H1 (cell line): ENCODE results near the gene N4BP3. TPM values are rescaled to one million over a fixed set of nuclear protein-coding genes. Genes with fewer than 3 reads are reported as not detected.

Experiments used
- CTCF ChIA-PET: fragments of 300-600 bp; sonication (Branson Sonifier 250); formaldehyde crosslinking; loops from one replicate; lab custom pipeline; 2021; ENCODE audit not compliant: partially characterized antibody; lab: Charles Lee
- POLR2A ChIA-PET: fragments of 300-600 bp; sonication (Branson Sonifier 250); formaldehyde crosslinking; loops from one replicate; lab custom pipeline; 2021; ENCODE audit warnings: inconsistent platforms; ENCODE audit not compliant: partially characterized antibody; lab: Charles Lee
- DNase-seq, 2 experiments: peaks; one replicate each; pipeline versions ENCODE4 v3.0.0 to v3.0.0-alpha.2; 2010 to 2022; ENCODE audit warnings: low spot score in 2 of 2, low read depth in 1 of 2, mixed read lengths in 1 of 2
- FAIRE-seq: peaks from 2 replicates; lab custom pipeline; 2011; peaks lifted over from hg19 to GRCh38; lab: Jason Lieb, UNC
- H2AFZ ChIP-seq: 2 replicates; pipeline ENCODE4 v1.8.1; 2012; ENCODE audit warnings: low read length, inconsistent platforms
- H2AK5ac ChIP-seq: 2 replicates; pipeline ENCODE4 v1.6.1; 2013; ENCODE audit warnings: low read depth, low read length
- H2BK120ac ChIP-seq: replicated peaks from 2 replicates; pipeline ENCODE3; 2013; ENCODE audit warnings: low read depth, low read length, inconsistent platforms
- H2BK12ac ChIP-seq: 2 replicates; pipeline ENCODE4 v1.6.1; 2013; ENCODE audit warnings: low read depth, low read length
- H2BK15ac ChIP-seq: 2 replicates; pipeline ENCODE4 v1.6.1; 2013; ENCODE audit warnings: low read length
- H2BK20ac ChIP-seq: 2 replicates; pipeline ENCODE4 v1.6.1; 2013; ENCODE audit warnings: low read length
- H2BK5ac ChIP-seq: 2 replicates; pipeline ENCODE4 v1.6.1; 2013; ENCODE audit warnings: low read depth, low read length
- H3K14ac ChIP-seq: 2 replicates; pipeline ENCODE4 v1.6.1; 2013; ENCODE audit warnings: inconsistent platforms; ENCODE audit not compliant: insufficient read length
- H3K18ac ChIP-seq: 2 replicates; pipeline ENCODE4 v1.6.1; 2013; ENCODE audit warnings: low read length; ENCODE audit errors: extremely low read depth
- H3K23ac ChIP-seq: 2 replicates; pipeline ENCODE4 v1.6.1; 2013; ENCODE audit warnings: inconsistent platforms; ENCODE audit not compliant: insufficient read length
- H3K23me2 ChIP-seq: 2 replicates; pipeline ENCODE4 v1.6.1; 2013; ENCODE audit warnings: low read depth, low read length
- H3K27ac ChIP-seq: 2 replicates; pipeline ENCODE4 v1.6.1; 2011; ENCODE audit warnings: low read depth, low read length, inconsistent platforms
- H3K27me3 ChIP-seq, 4 experiments: replicated peaks in 1 of 4; 1 replicate in 1 of 4; 2 replicates in 3 of 4; pipeline versions ENCODE4 v1.6.1 to v1.8.1; 2011 to 2013; ENCODE audit warnings: low read length in 3 of 4, mild to moderate bottlenecking in 3 of 4, inconsistent platforms in 2 of 4, mixed read lengths in 2 of 4, moderate library complexity in 1 of 4; ENCODE audit not compliant: control insufficient read depth in 3 of 4, insufficient read depth in 3 of 4; ENCODE audit errors: extremely low read depth in 1 of 4
- H3K36me3 ChIP-seq, 4 experiments: 2 replicates each; pipeline versions ENCODE4 v1.6.1 to v1.8.1; 2011 to 2013; ENCODE audit warnings: mild to moderate bottlenecking in 4 of 4, low read length in 3 of 4, moderate library complexity in 2 of 4, control low read depth in 1 of 4, inconsistent platforms in 1 of 4; ENCODE audit not compliant: insufficient read depth in 4 of 4, control insufficient read depth in 2 of 4
- H3K4ac ChIP-seq: replicated peaks from 2 replicates; pipeline ENCODE3; 2013; ENCODE audit warnings: low read length, low read depth, mixed read lengths, inconsistent platforms; ENCODE audit not compliant: insufficient read length
- H3K4me1 ChIP-seq, 4 experiments: replicated peaks in 1 of 4; 1 replicate in 1 of 4; 2 replicates in 3 of 4; pipeline versions ENCODE4 v1.6.1 to v1.8.1; 2011 to 2013; ENCODE audit warnings: low read length in 3 of 4, inconsistent platforms in 2 of 4, mixed read lengths in 1 of 4; ENCODE audit not compliant: insufficient read depth in 4 of 4, control insufficient read depth in 3 of 4
- H3K4me2 ChIP-seq, 2 experiments: 2 replicates each; pipeline versions ENCODE4 v1.6.1 to v1.8.1; 2011 to 2013; ENCODE audit warnings: low read depth in 2 of 2, low read length in 2 of 2, control low read depth in 1 of 2, inconsistent platforms in 1 of 2, mild to moderate bottlenecking in 1 of 2; ENCODE audit not compliant: insufficient read depth in 1 of 2
- H3K4me3 ChIP-seq, 4 experiments: fragments of 200-600, 300-600 bp in 1 of 4; sonication (generic), shearing (Covaris generic), sonication (Bioruptor Twin) in 1 of 4; 2 replicates each; pipeline versions ENCODE4 v1.5.1 to v1.8.1; 2011 to 2016; ENCODE audit warnings: low read length in 4 of 4, low read depth in 3 of 4, control low read depth in 2 of 4, inconsistent platforms in 2 of 4, mild to moderate bottlenecking in 2 of 4, mixed read lengths in 1 of 4, moderate library complexity in 1 of 4; ENCODE audit not compliant: insufficient read depth in 2 of 4; ENCODE audit errors: extremely low read depth in 1 of 4
- H3K56ac ChIP-seq: replicated peaks from 2 replicates; pipeline ENCODE3; 2013; ENCODE audit warnings: low read depth, mild to moderate bottlenecking, mixed read lengths, low read length, inconsistent platforms; ENCODE audit not compliant: insufficient read length
- H3K79me1 ChIP-seq: 2 replicates; pipeline ENCODE4 v1.6.1; 2013; ENCODE audit warnings: low read depth, low read length, control low read depth
- H3K79me2 ChIP-seq, 2 experiments: 2 replicates each; pipeline versions ENCODE4 v1.6.1 to v1.8.1; 2012 to 2013; ENCODE audit warnings: low read length in 2 of 2, mild to moderate bottlenecking in 2 of 2, inconsistent platforms in 1 of 2; ENCODE audit not compliant: insufficient read depth in 2 of 2, control insufficient read depth in 1 of 2
- H3K9ac ChIP-seq, 4 experiments: replicated peaks in 1 of 4; 1 replicate in 1 of 4; 2 replicates in 3 of 4; pipeline versions ENCODE4 v1.6.1 to v1.8.1; 2011 to 2013; ENCODE audit warnings: low read depth in 3 of 4, low read length in 3 of 4, control low read depth in 2 of 4, mild to moderate bottlenecking in 2 of 4, moderate library complexity in 2 of 4, inconsistent platforms in 1 of 4; ENCODE audit errors: extremely low read depth in 1 of 4
- H3K9me3 ChIP-seq, 2 experiments: 2 replicates each; pipeline versions ENCODE4 v1.6.1 to v1.8.1; 2012 to 2013; ENCODE audit warnings: mild to moderate bottlenecking in 2 of 2, moderate library complexity in 2 of 2, control low read depth in 1 of 2, inconsistent platforms in 1 of 2, low read depth in 1 of 2, low read length in 1 of 2, mixed read lengths in 1 of 2; ENCODE audit not compliant: insufficient read depth in 2 of 2
- H4K20me1 ChIP-seq, 2 experiments: replicated peaks in 1 of 2; 2 replicates each; pipeline versions ENCODE3 to v1.8.1; 2011 to 2013; ENCODE audit warnings: inconsistent platforms in 2 of 2, low read length in 2 of 2, mild to moderate bottlenecking in 1 of 2; ENCODE audit not compliant: insufficient read depth in 2 of 2, control insufficient read depth in 1 of 2
- H4K5ac ChIP-seq: 2 replicates; pipeline ENCODE4 v1.6.1; 2013; ENCODE audit warnings: low read length, low read depth, mixed read lengths, inconsistent platforms; ENCODE audit not compliant: insufficient read length
- H4K8ac ChIP-seq: 2 replicates; pipeline ENCODE4 v1.8.0; 2013; ENCODE audit warnings: mild to moderate bottlenecking, moderate library complexity, low read length, inconsistent platforms; ENCODE audit not compliant: insufficient read depth; ENCODE audit errors: extremely low read depth
- H4K91ac ChIP-seq: replicated peaks from 2 replicates; pipeline ENCODE3; 2013; ENCODE audit warnings: low read length, mixed read lengths, inconsistent platforms; ENCODE audit not compliant: insufficient read length
- ATF3 ChIP-seq: IDR thresholded peaks from 2 replicates; pipeline ENCODE4 v1.6.1; 2011; ENCODE audit warnings: low read depth, mild to moderate bottlenecking, low read length; ENCODE audit not compliant: insufficient read depth
- CBX8 ChIP-seq: fragments of 300-800, 300-1000 bp; sonication (generic); IDR thresholded peaks from 2 replicates; pipeline ENCODE4 v1.7.1; 2016; ENCODE audit warnings: low read depth, low read length, borderline replicate concordance
- JUND ChIP-seq: IDR thresholded peaks from 2 replicates; pipeline ENCODE4 v1.6.1; 2011; ENCODE audit warnings: mild to moderate bottlenecking, improper control_type of control experiment, low read length
- KDM1A ChIP-seq: fragments of 200-600, 300-600 bp; sonication (generic); IDR thresholded peaks from 2 replicates; pipeline ENCODE4 v1.7.1; 2016; ENCODE audit warnings: mild to moderate bottlenecking, low read length, borderline replicate concordance
- RFX5 ChIP-seq: IDR thresholded peaks from 2 replicates; pipeline ENCODE4 v1.6.1; 2011; ENCODE audit warnings: low read depth, low read length, improper control_type of control experiment, borderline replicate concordance
- RNF2 ChIP-seq: fragments of 200-900, 300-1000 bp; sonication (generic); IDR thresholded peaks from 2 replicates; pipeline ENCODE4 v1.7.1; 2016; ENCODE audit warnings: borderline replicate concordance, low read depth, mild to moderate bottlenecking, antibody characterized with exemption, low read length; ENCODE audit not compliant: poor library complexity, severe bottlenecking; ENCODE audit errors: missing control alignments
- SAP30 ChIP-seq: fragments of 300-600 bp; sonication (generic); IDR thresholded peaks from 2 replicates; pipeline ENCODE4 v1.7.1; 2012; ENCODE audit warnings: low read length, moderate library complexity, mild to moderate bottlenecking, inconsistent platforms; ENCODE audit not compliant: insufficient read depth, insufficient replicate concordance
- SIRT6 ChIP-seq: IDR thresholded peaks from one replicate; pipeline ENCODE4 v1.7.1; 2012; ENCODE audit warnings: low read length, inconsistent platforms
- SRF ChIP-seq: IDR thresholded peaks from 2 replicates; pipeline ENCODE4 v1.6.1; 2011; ENCODE audit warnings: mild to moderate bottlenecking, low read depth, low read length, moderate library complexity
- TAF7 ChIP-seq: optimal IDR thresholded peaks from 2 replicates; pipeline ENCODE3; 2011; ENCODE audit warnings: low read depth, mild to moderate bottlenecking, inconsistent platforms, low read length, moderate library complexity, borderline replicate concordance
- TCF12 ChIP-seq: IDR thresholded peaks from 2 replicates; pipeline ENCODE4 v1.6.1; 2011; ENCODE audit warnings: low read depth, mild to moderate bottlenecking, low read length
- WGBS, 2 experiments: shearing (Covaris generic) in 1 of 2; methylation state at CpG; one replicate each; pipeline versions ENCODE4 v1.1.6 to v1.1.7; 2013 to 2015; ENCODE audit warnings: low lambda C conversion rate in 2 of 2, mixed read lengths in 2 of 2, inconsistent platforms in 1 of 2, low coverage in 1 of 2, missing lambda C conversion rate in 1 of 2; ENCODE audit not compliant: insufficient replicate concordance in 2 of 2, insufficient coverage in 1 of 2, insufficient read length in 1 of 2; ENCODE audit errors: extremely low coverage in 1 of 2, missing lambda C conversion rate in 1 of 2; 5-methylcytosine and 5-hydroxymethylcytosine counted together
- polyA plus RNA-seq, 7 experiments: library from polyadenylated mRNA; depleted of rRNA in 3 of 7; stranded (reverse) in 5 of 7; unstranded in 2 of 7; fragments of >200 nt in 5 of 7; fragments of 200-250 nt in 2 of 7; gene quantifications; 1 replicate in 5 of 7; 2 replicates in 1 of 7; 4 replicates in 1 of 7; pipeline versions ENCODE4 v1.2.1 to v1.2.3, GENCODE V29; 2011 to 2013; ENCODE audit warnings: missing spikeins in 2 of 7, mixed read lengths in 2 of 7
- total RNA-seq: library from RNA; stranded (reverse); fragmentation: NEBNext Ultra II Directional; extraction: Animal tissue kit (Norgen Biotek cat#: 25700); gene quantifications from 2 replicates; pipeline ENCODE4 v1.2.1, GENCODE V29; 2021

N4BP3 gene
- total and polyA plus RNA-seq, 2 of the 8 experiments (the other 6 are each of a cell fraction or from before 2014, with no cell fraction given) = 13.1 to 39.2 TPM

GRCh38 chr5:178083922-178084321 lies 29.4 kb upstream of the N4BP3 start:
- FAIRE-seq (no peak), DNase-seq (no peak)
- Histone ChIP-seq H3K23ac (no peak overlapping the region), H3K4ac (no peak overlapping the region), H4K5ac (no peak overlapping the region), H3K9me3 (no peaks in the 10 kb centered on the region), H2BK120ac (no peak overlapping the region), H3K23me2 (no peaks in the 10 kb centered on the region), H3K4me1 (peaks cover 0 to 5% (median 3%) of the 10 kb centered on the region in 4 experiments; a peak in 1 of 7 replicates), H3K18ac (no peak overlapping the region; the same call in 1 of the 2 replicates), H4K20me1 (no peaks in the 10 kb centered on the region), H3K36me3 (no peaks in the 10 kb centered on the region), H2BK15ac (0 out of 2 replicates have a peak overlapping the region, but pooled peaks have one; percentile 10), H3K9ac (no peak overlapping the region), H4K91ac (no peak overlapping the region), H3K27ac (no peak overlapping the region), H4K8ac (no peak overlapping the region), H3K79me1 (no peaks in the 10 kb centered on the region), H2BK5ac (no peak overlapping the region; the same call in 1 of the 2 replicates), H3K4me3 (no peak overlapping the region), H2BK12ac (no peak overlapping the region; the same call in 1 of the 2 replicates), H3K27me3 (no peaks in the 10 kb centered on the region), H2AFZ (peak overlapping the region; percentile 26; the same call in 1 of the 2 replicates), H3K4me2 (no peak overlapping the region), H3K56ac (no peak overlapping the region), H2BK20ac (no peak overlapping the region), H3K79me2 (no peaks in the 10 kb centered on the region), H2AK5ac (no peak overlapping the region), H3K14ac (no peak overlapping the region)
- CTCF ChIA-PET = interaction anchor here (0.6 to 14.6 kb wide), 9 partner anchors 8 to 86 kb away, joined by 3 to 515 read pairs (median 5); partner anchors contain the start of gene NHP2
- 82% methylated on average over 6 of the region's 6 CpGs; no CpG with 5 or more reads in 1 of the 2 experiments for WGBS, 2 experiments
- TF ChIP-seq TAF7 = no peak
- TF ChIP-seq SAP30 = no peak
- TF ChIP-seq KDM1A = no peak
- no peak for TF ChIP-seq SRF
- no peak for TF ChIP-seq TCF12
- no peak for TF ChIP-seq CBX8
- TF ChIP-seq RFX5 = no peak
- TF ChIP-seq RNF2 = no peak
- TF ChIP-seq ATF3 = no peak
- TF ChIP-seq JUND = no peak
- no peak for TF ChIP-seq SIRT6
- POLR2A ChIA-PET = interaction anchor here (0.9 to 11.1 kb wide), 13 partner anchors 8 to 70 kb away, joined by 3 to 115 read pairs (median 4); partner anchors contain the start of genes NHP2 and RMND5B
